GM18858 (cell line): ENCODE measurements around the gene AKT1.

Source experiments
- ATAC-seq: cut with Tn5 transposase; IDR thresholded peaks from one replicate; pipeline ENCODE4 v1.9.1; 2021; ENCODE audit not compliant: unreplicated experiment

Gene AKT1

DNA sequence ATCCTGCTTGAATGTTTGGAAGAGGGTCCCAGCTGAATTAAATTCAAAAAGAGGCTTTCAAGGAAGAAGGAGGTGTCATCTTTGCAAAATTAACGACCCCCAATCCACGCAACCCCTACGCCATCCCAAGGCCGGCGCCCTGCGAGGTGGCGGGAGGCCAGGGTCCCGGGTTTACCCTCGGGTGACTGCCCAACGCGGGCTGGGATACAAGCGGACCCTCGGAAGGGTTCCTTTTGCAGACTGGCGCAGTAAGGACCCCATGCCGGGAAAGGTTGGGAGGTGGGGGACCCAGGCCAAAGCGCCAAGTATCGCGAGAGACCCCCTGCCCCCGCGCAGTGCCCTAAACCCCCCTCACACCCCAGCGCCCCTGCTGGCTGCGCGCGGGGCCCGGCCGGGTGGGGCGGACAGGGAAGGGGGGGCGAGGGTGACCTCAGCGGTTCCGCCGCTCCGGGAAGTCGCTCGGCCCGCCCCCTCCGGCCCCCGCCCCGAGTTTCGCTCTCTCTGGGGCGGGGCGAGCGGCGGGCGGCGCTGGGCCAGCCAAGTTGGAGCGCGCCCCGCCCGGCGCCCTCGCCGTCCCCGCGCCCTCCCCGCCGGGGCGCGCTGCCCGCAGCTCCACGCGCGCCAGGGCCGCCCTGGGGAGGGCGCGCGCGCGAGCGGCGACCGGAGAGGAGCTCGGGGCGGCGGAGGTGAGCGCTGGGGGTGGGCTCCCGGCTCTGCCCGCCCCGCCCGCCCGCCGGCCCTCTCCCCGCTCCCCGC lies 4.6 kb upstream of the AKT1 start:
- ATAC-seq, result no peak

DNA sequence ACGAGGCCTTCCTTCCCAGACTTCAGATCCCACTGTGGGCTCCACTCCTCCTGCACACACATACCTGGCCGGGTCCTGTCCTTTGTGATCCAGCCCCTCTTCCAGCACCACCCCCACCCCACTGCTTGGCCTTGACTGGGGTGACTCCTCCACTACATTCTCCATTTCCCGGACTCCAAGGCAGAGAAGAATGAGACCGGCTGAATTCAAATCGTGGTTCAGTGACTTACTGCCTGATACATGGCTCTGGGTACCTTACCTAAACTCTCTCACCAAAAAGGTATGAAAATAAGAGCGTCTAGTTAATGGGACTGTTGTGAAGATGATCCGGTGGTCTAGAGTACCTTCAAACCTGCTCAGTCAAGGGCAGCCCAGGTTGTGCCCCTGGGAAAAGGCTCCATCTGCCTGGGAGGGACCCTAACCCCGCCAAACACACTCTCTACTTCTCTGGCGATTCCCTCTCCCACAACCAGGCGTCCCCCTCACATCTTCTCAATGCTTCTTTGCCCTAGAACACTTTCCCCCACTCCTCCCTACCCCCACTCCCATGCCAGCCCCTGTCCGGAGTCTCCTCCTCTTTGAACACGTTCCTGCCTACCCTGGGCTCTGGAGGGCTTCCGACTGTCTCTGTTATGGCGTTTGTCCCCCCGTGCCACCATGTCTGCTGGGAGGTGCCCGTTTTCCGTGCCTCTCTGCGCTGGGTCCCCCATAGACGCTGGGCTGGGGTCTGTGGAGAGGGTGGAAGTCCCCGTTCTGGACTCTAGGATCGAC lies 3.9 kb upstream of the AKT1 start:
- ATAC-seq, result no peak

DNA sequence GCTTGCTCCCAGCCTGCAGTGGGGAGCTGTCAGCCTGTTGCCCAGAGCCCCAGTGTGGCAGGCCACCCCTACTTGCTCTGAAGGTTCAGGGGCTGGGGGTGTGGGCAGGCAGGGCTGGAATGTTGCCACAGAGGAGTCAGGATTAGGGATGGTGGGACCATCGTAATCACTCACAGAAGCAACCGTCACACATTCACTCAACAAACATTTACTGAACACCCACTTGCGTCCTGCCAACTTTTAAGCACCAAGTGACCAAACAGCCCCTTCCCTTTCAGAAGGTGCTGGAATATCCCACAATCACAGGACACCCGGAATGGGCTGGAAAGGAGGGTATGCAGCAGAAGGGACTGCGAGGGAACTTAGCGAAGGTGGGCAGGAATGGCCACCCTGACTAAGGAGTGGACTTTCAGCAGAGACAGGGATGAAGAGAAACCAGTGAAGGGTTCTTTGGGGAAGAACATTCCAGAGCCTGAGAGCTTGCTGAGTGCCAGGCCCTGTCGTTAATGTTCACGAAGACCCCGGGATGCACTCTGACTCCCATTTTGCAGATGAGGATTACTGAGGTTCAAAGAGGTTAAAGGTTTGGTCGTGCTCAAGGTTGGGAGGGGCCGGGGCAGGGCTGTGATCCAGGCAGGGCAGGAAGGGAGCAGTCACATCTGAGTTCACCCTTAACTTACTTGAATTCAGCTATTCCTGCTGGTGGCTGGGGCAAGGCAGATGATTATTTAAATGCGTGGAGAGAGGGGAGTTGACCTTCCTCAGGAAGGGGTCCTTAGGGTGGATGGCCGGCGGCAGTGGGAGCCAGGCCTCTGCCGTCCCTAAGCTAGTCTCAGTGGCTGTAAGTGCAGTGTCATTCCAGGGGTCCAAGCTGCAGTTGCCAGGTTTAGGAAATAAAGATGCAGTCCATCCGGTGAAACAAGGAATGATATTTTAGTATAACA lies 3.0 kb upstream of the AKT1 start:
- ATAC-seq, result no peak

DNA sequence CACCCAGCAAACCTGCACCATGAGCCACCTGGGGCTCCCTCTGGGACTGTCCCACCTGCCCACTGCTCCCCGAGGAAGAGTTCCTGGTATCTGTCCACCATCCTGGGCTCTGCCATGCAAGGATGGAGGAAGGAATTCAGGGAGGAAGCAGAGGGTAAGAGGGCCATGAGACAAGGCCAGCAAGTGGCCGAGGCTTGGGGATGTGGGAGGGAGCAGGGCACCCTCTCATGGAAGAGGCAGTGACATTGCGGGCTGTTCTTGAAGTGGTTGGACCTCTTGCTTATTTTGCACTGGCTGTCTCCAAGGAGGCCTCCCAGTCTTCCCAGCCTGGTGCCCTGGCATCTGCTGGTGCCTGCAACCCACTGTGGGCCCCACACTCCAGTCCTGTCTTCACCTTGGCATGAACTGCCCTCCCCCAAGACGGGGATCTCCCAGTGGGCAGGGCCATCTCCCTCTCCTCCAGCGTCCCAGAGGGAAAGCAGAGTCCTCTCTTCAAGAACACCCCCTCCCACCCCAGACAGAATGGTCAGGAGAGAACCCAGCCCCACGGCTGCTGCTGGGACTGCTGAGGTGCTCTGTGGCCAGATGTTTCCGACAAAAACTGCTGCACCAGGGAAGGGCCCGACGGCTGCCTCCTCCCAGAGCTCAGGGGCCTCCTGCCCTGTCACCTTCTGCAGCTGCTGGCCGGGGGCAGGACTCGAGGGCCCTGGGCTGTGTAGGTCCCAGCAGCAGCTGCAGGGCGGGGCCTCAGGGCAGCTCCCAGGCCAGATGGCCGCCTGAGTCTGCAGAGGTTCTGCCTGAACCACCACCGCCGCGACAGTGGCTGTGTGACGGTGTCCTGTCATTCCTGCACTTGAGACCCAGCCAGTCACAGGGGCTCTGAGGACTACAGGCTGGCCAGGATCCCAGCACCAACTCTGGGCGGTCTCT lies 1.8 kb upstream of the AKT1 start:
- no peak for ATAC-seq

DNA sequence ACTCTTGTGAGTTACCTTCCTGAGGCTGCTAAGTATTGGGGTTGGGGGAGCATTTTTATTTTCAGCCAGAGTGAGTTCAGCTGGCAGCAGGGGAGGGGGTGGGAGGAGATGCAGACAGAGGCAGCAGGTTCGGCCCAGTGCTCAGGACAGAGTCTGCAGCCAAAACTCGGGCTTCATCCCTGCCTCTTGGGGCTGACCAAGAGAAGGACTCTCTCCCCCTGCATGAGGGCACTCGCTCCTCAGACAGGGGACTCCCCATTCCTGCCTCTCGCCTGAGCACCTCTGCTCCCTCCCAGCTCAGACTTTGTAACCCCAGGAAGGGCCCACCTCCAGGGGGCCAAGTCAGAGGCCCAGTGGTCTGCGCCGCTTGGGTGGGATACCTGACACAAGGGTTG lies 1.1 kb upstream of the AKT1 start:
- ATAC-seq, result no peak

DNA sequence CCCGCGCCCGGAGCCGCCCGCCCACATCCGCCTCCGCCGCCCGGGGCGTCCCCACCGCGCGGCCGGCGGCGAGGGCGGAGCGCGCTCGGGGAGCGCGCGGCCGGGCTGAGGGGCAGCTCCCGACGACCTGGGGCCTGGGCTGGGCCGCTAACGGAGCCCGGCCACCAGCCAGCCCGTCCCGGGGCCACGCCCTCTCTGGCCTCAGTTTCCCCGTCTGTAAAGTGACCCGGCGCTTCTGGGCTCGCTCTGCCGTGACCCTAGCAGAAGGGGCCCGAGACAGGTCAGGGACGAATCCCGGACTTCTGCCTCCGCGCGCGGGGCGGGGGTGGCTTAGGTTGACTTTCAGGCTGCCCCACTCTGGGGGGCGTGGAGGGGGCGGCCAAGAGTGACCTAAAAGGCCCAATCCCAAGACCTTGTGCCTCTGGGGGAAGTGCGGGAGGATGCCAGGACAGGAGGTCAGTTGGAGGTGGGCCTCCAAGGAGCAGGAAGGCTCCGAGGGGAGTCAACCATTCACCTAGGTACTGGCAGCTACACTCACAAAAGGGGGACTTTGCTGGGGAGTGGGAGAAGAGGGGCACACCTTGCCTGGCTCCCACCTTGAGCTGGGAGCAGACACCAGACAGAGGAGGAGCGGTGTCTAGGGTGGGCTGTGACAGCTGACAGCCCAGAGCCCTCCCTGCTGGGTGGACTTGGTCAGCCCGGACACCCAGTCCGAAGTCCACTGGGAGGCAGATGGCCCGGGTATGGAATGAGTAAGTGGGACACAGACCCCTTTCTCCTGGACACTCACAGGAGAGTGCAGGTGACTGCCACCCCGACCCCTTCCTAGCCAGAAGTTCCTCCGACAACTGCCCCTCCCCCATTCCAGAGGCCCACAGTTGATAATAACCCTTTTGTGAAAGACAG lies 486 bp upstream of the AKT1 start:
- no peak for ATAC-seq

GRCh38 chr14:104794631-104794992 lies 936 bp downstream of the AKT1 start:
- no peak for ATAC-seq

GRCh38 chr14:104794099-104794498 lies 1.4 kb downstream of the AKT1 start:
- no peak for ATAC-seq

GRCh38 chr14:104793703-104793959 lies 1.9 kb downstream of the AKT1 start:
- no peak for ATAC-seq

DNA sequence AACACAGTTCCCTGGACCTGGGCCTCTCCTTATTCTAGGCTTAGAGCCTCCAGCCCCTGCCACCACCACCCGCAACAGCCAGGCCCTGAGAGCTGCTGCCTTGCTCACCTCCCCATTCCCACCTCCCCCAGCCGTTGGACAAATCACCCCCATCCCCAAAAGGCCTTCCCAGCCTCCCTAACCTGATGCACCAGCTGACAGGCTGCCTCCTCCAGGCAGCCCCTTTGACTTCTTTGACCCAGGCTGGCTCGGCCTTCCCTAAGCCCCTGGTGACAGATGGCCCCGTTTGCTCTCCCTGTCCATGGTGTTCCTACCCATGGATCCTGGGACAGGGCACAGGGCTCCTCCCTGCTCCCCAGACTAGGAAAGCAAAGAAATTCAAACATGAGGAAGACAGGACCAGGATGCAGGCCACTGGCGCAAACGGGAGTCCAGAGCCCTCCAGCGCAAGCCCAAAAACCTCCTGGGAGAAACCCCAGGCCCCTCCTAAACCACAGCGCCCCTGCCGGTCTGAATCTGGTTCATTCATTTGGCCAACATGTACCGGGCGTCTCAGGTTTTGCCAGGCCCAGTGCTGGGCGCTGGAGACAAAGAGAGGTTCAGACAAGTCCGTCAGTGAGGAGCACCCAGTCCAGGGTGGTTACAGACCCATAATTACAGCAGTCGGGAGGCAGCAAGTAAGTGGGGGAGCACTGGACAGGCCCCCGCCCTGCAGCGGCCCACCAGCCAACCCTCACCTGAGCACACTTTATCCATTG lies 2.4 kb downstream of the AKT1 start:
- ATAC-seq, result no peak

DNA sequence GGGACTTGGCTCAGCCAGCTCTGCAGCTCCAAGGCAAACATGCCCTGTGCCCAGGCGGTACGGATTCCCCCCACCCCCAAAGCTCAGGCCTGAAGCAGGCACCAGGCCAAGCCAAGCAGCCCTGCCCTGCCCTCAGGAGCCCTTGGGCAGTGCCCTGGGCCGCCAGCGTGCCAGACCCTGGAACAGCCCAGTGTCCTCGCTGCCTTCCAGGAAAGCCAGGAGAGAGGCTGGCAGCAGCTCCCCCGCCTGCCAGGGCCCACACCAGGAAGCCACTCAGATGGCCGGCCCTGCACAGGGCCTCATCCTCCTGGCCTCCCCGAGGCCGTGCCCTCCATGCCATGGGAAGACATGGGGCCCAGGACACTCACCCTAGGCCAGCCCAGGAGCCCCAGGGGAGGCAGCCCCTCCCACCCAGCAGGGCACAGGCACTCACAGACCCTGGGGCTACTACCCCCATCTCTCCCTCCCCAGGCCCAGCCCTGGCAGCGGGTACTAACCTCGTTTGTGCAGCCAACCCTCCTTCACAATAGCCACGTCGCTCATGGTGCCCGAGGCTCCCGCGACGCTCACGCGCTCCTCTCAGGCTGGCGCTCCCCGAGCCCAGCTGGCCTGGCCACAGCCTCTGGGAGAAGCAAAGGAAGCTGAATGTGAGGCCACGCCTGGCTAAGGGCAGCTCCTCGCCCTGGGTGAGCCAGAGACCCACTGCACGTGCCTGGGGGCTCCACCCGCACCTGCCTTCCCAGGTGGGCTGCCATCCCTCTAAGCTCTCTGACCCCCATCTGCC lies 3.3 kb downstream of the AKT1 start:
- no peak for ATAC-seq

DNA sequence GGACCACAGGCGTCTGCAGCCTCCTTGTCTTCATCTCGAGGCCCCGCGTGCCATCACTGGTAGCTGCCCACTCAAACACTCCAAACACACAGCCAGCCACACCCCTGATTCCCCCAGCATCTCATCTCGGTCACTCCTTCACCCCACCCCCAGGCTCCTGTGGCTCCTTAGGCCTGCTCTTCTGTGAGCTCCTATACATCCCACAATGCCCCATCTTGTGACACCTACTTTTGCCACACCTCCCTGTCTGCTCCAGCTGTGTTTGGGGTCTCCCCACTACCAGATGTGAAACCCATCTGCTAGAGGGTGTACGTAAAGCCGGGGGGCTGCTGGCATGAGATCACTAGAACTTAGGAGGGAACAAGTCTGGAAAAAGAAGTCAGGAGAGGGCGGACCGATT lies 4.1 kb downstream of the AKT1 start:
- no peak for ATAC-seq

- ATAC-seq, result no peak
Measured at GRCh38 chr14:104789752-104790743, 5.5 kb downstream of the AKT1 start.

- ATAC-seq, result no peak
Measured at GRCh38 chr14:104788873-104789663, 6.5 kb downstream of the AKT1 start.

- ATAC-seq, result no peak
Measured at GRCh38 chr14:104788161-104788818, 7.3 kb downstream of the AKT1 start.

GRCh38 chr14:104787736-104788135 lies 7.8 kb downstream of the AKT1 start:
- no peak for ATAC-seq
